HCT116 (cell line): ENCODE results near the gene LYVE1.

Source experiments
- CEBPB ChIP-seq: IDR thresholded peaks from 2 replicates; pipeline ENCODE4 v1.6.1; 2012; ENCODE audit warnings: low read depth
- EGR1 ChIP-seq: IDR thresholded peaks from 2 replicates; pipeline ENCODE4 v1.6.1; 2012; ENCODE audit warnings: low read depth
- EZH2 ChIP-seq: fragments of 200-600 bp; sonication (generic); IDR thresholded peaks from 2 replicates; pipeline ENCODE4 v1.6.1; 2017; ENCODE audit warnings: antibody characterized with exemption, mixed run types
- EZH2phosphoT487 ChIP-seq: fragments of 200-600 bp; IDR thresholded peaks from 2 replicates; pipeline ENCODE4 v1.6.1; 2018; ENCODE audit warnings: antibody characterized with exemption, borderline replicate concordance
- JUND ChIP-seq: IDR thresholded peaks from 2 replicates; pipeline ENCODE4 v1.6.1; 2012
- POLR2A ChIP-seq: IDR thresholded peaks from 2 replicates; pipeline ENCODE4 v1.7.0; 2011; ENCODE audit warnings: borderline replicate concordance; ENCODE audit not compliant: insufficient read depth, insufficient read length; ENCODE audit errors: extremely low read depth
- POLR2AphosphoS5 ChIP-seq: IDR thresholded peaks from 2 replicates; pipeline ENCODE4 v1.6.1; 2011; ENCODE audit warnings: mild to moderate bottlenecking, low read depth, low read length, moderate library complexity
- RAD21 ChIP-seq: IDR thresholded peaks from 2 replicates; pipeline ENCODE4 v1.6.1; 2012; ENCODE audit warnings: low read depth, mild to moderate bottlenecking
- REST ChIP-seq: IDR thresholded peaks from 2 replicates; pipeline ENCODE4 v1.6.1; 2012; ENCODE audit warnings: low read depth
- TF ChIP-seq, protein P1 (sequence below), 3 experiments: fragments of 200-600 bp in 1 of 3; sonication (generic) in 1 of 3; IDR thresholded peaks in 2 of 3; conservative IDR thresholded peaks in 1 of 3; 2 replicates each; pipeline ENCODE4 v1.5.1; 2012 to 2017; ENCODE audit warnings: low read depth in 2 of 3, low read length in 2 of 3, antibody characterized with exemption in 1 of 3, borderline replicate concordance in 1 of 3, control low read depth in 1 of 3, mild to moderate bottlenecking in 1 of 3, mixed read lengths in 1 of 3, mixed run types in 1 of 3, moderate library complexity in 1 of 3; ENCODE audit not compliant: insufficient read depth in 1 of 3

- TF ChIP-seq, protein P1, sequence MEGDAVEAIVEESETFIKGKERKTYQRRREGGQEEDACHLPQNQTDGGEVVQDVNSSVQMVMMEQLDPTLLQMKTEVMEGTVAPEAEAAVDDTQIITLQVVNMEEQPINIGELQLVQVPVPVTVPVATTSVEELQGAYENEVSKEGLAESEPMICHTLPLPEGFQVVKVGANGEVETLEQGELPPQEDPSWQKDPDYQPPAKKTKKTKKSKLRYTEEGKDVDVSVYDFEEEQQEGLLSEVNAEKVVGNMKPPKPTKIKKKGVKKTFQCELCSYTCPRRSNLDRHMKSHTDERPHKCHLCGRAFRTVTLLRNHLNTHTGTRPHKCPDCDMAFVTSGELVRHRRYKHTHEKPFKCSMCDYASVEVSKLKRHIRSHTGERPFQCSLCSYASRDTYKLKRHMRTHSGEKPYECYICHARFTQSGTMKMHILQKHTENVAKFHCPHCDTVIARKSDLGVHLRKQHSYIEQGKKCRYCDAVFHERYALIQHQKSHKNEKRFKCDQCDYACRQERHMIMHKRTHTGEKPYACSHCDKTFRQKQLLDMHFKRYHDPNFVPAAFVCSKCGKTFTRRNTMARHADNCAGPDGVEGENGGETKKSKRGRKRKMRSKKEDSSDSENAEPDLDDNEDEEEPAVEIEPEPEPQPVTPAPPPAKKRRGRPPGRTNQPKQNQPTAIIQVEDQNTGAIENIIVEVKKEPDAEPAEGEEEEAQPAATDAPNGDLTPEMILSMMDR (IDR thresholded peaks at IDR 0.05 in 2 of 3, conservative IDR thresholded peaks at IDR 0.05 in 1 of 3; ENCODE audit: borderline replicate concordance in 1 of 3, insufficient read depth in 1 of 3, low read depth in 2 of 3, low read length in 2 of 3): no peak
- TF ChIP-seq CEBPB (no peak), POLR2A (no peak), RAD21 (no peak), EZH2 (no peak), REST (no peak), JUND (no peak), POLR2AphosphoS5 (no peak), EGR1 (no peak), EZH2phosphoT487 (no peak)
These were observed 40.1 kb upstream of the LYVE1 start for GRCh38 chr11:10608584-10608983.
